ENCODE results near the gene OTOA. TPM values are rescaled to one million over a fixed set of nuclear protein-coding genes. Genes with fewer than 3 reads are reported as not detected.
"Not testable (repeated sequence)": the region's sequence is repeated elsewhere in the genome, so short reads cannot be mapped to it uniquely, and the experiment has no call there.

Gene OTOA
- total RNA-seq, 1 experiment from 2014 or later = 0.11 TPM

DNA sequence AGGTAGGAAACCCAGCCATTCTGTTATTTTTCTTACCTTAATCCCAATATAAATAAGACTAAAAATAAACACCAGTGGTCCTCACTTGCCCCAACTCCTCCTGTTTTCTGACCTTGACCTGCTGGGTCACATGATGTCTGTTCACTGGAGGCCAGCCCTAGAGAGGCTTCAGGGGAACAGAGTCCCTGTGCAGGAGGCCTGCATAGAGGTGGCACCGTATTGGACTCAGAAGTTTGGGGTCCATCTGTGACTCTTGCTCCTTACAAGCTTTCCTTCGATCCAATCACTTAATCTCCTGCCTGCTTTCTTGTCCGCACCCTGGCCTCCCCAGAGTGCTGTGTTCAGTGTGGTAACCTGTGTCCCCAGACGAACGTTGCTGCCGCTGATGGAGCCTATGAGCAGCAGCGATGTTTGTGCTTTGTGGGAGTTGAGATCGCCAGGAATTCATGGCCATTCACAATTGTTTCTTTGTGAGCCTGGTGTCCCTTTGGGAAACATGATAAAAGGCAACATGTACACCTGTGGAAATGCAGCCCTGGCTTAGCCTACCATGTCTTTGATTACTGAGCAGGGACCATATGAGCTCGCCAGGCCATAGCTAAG lies 16.1 kb upstream of the OTOA start:
- TF ChIP-seq, protein P1, sequence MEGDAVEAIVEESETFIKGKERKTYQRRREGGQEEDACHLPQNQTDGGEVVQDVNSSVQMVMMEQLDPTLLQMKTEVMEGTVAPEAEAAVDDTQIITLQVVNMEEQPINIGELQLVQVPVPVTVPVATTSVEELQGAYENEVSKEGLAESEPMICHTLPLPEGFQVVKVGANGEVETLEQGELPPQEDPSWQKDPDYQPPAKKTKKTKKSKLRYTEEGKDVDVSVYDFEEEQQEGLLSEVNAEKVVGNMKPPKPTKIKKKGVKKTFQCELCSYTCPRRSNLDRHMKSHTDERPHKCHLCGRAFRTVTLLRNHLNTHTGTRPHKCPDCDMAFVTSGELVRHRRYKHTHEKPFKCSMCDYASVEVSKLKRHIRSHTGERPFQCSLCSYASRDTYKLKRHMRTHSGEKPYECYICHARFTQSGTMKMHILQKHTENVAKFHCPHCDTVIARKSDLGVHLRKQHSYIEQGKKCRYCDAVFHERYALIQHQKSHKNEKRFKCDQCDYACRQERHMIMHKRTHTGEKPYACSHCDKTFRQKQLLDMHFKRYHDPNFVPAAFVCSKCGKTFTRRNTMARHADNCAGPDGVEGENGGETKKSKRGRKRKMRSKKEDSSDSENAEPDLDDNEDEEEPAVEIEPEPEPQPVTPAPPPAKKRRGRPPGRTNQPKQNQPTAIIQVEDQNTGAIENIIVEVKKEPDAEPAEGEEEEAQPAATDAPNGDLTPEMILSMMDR (conservative IDR thresholded peaks at IDR 0.05) = no peak
- H3K9me3 ChIP-seq (ENCODE audit: control insufficient read depth, low read depth, low read length) = no peaks in the 10 kb centered on the region
- no peak overlapping the region for H3K9ac ChIP-seq (ENCODE audit: extremely low read depth, insufficient read length, low read length)
- H2BK20ac ChIP-seq (ENCODE audit: low read depth, low read length, poor library complexity, severe bottlenecking) = no peak overlapping the region
- H2BK12ac ChIP-seq (ENCODE audit: insufficient read length, low read depth, low read length) = no peak overlapping the region
- no peak overlapping the region for H3K56ac ChIP-seq (ENCODE audit: insufficient read length, low read depth, low read length)
- H3K27me3 Mint-ChIP-seq (ENCODE audit: low read depth) = no peaks in the 10 kb centered on the region
- no peak overlapping the region for H4K91ac ChIP-seq (ENCODE audit: insufficient read length, low read depth, low read length)
- H3K4me3 Mint-ChIP-seq = no peak overlapping the region
- H3K4me1 Mint-ChIP-seq = no peaks in the 10 kb centered on the region; a peak in 1 of 4 replicates
- no peaks in the 10 kb centered on the region; a peak in 1 of 7 replicates for H3K36me3 Mint-ChIP-seq (ENCODE audit: insufficient read depth in 1 of 3, low read depth in 3 of 3)
- H4K8ac ChIP-seq (replicated peaks; ENCODE audit: insufficient read length, low read depth, low read length) = no peak overlapping the region
- peak overlapping the region in 2 of 3 experiments; percentile 85 to 88; a peak in 2 of 7 replicates for H3K27ac Mint-ChIP-seq
- no peak overlapping the region for H4K5ac ChIP-seq (ENCODE audit: insufficient read length, low read depth, low read length)
- no peak overlapping the region for H3K27ac ChIP-seq (ENCODE audit: insufficient read length, low read depth, low read length)
- H3K9me3 Mint-ChIP-seq = no peaks in the 10 kb centered on the region
- no peaks in the 10 kb centered on the region for H3K79me1 ChIP-seq (ENCODE audit: insufficient read depth, low read depth, low read length, poor library complexity, severe bottlenecking)
- H3K23ac ChIP-seq (ENCODE audit: insufficient read length, low read depth, low read length) = no peak overlapping the region
- H2AK5ac ChIP-seq (ENCODE audit: insufficient read length, low read length) = no peak overlapping the region
- H3K14ac ChIP-seq (ENCODE audit: insufficient read depth, low read length) = no peak overlapping the region
- no peak overlapping the region for H2BK120ac ChIP-seq (ENCODE audit: low read depth, low read length, poor library complexity, severe bottlenecking)
- peaks cover 1% of the 10 kb centered on the region; the same call in 1 of the 2 replicates for H3K79me2 ChIP-seq (ENCODE audit: insufficient read depth, low read length)
- H2BK15ac ChIP-seq (ENCODE audit: low read depth, low read length) = no peak overlapping the region
- H2BK5ac ChIP-seq (ENCODE audit: insufficient read length, low read length) = no peak overlapping the region
- H3K23me2 ChIP-seq (ENCODE audit: insufficient read length, low read depth, low read length, poor library complexity, severe bottlenecking) = no peaks in the 10 kb centered on the region
- H2AFZ ChIP-seq (ENCODE audit: low read length) = no peak overlapping the region
- H3K4me1 ChIP-seq (ENCODE audit: insufficient read depth, low read length) = no peaks in the 10 kb centered on the region
- H4K20me1 ChIP-seq (ENCODE audit: control insufficient read depth, insufficient read depth, insufficient read length) = no peaks in the 10 kb centered on the region
- H3K4me2 ChIP-seq (ENCODE audit: insufficient read depth, insufficient read length, low read length) = no peak overlapping the region
- WGBS (ENCODE audit: extremely low coverage, insufficient read length, low lambda C conversion rate) = no CpG with 5 or more reads among the region's 9 CpGs
- no peak overlapping the region for H3K4ac ChIP-seq (ENCODE audit: low read depth, low read length)
- no peaks in the 10 kb centered on the region for H3K27me3 ChIP-seq (ENCODE audit: insufficient read depth, low read length)
- no peak for DNase-seq
- H3T11ph ChIP-seq (ENCODE audit: low read length) = no peak overlapping the region
- no peak overlapping the region for H3K18ac ChIP-seq (ENCODE audit: insufficient read length, low read depth, low read length)

DNA sequence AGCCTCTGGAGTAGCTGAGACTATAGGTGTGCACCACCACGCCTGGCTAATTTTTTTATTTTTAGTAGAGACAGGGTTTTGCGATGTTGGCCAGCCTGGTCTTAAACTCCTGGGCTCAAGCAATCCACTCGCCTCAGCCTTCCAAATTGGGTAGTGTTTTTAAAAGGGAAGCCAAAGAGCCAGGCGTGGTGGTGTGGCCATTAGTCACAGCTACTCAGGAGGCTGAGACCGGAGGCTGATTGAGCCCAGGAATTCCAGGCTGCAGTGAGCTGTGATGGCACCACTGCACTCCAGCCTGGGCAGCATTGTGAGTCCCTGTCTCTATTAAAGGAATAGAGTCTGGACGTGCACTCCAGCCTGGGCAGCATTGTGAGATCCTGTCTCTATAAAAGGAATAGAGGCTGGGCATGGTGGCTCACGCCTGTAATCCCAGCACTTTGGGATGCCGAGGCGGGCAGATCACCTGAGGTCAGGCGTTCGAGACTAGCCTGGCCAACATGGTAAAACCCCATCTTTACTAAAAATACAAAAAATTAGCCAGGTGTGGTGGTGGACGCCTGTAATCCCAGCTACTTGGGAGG lies 13.9 kb upstream of the OTOA start:
- not testable (repeated sequence) for H2AFZ ChIP-seq (ENCODE audit: low read length); H3K4ac ChIP-seq (ENCODE audit: low read depth, low read length); H3K4me1 Mint-ChIP-seq; H3T11ph ChIP-seq (ENCODE audit: low read length); H3K79me2 ChIP-seq (ENCODE audit: insufficient read depth, low read length); H2BK5ac ChIP-seq (ENCODE audit: insufficient read length, low read length); H3K27ac Mint-ChIP-seq; H3K36me3 Mint-ChIP-seq (ENCODE audit: insufficient read depth in 1 of 3, low read depth in 3 of 3); H2BK12ac ChIP-seq (ENCODE audit: insufficient read length, low read depth, low read length); H3K9me3 Mint-ChIP-seq; H3K4me3 Mint-ChIP-seq; H3K4me1 ChIP-seq (ENCODE audit: insufficient read depth, low read length); H3K56ac ChIP-seq (ENCODE audit: insufficient read length, low read depth, low read length); H3K14ac ChIP-seq (ENCODE audit: insufficient read depth, low read length); H3K27ac ChIP-seq (ENCODE audit: insufficient read length, low read depth, low read length); DNase-seq; H4K91ac ChIP-seq (ENCODE audit: insufficient read length, low read depth, low read length); H3K9me3 ChIP-seq (ENCODE audit: control insufficient read depth, low read depth, low read length); H3K9ac ChIP-seq (ENCODE audit: extremely low read depth, insufficient read length, low read length); H3K23ac ChIP-seq (ENCODE audit: insufficient read length, low read depth, low read length); H3K79me1 ChIP-seq (ENCODE audit: insufficient read depth, low read depth, low read length, poor library complexity, severe bottlenecking); H4K8ac ChIP-seq (replicated peaks; ENCODE audit: insufficient read length, low read depth, low read length); H3K27me3 Mint-ChIP-seq (ENCODE audit: low read depth); H3K23me2 ChIP-seq (ENCODE audit: insufficient read length, low read depth, low read length, poor library complexity, severe bottlenecking); H2BK120ac ChIP-seq (ENCODE audit: low read depth, low read length, poor library complexity, severe bottlenecking); H4K5ac ChIP-seq (ENCODE audit: insufficient read length, low read depth, low read length); H2BK15ac ChIP-seq (ENCODE audit: low read depth, low read length); H3K27me3 ChIP-seq (ENCODE audit: insufficient read depth, low read length); H4K20me1 ChIP-seq (ENCODE audit: control insufficient read depth, insufficient read depth, insufficient read length); H3K4me2 ChIP-seq (ENCODE audit: insufficient read depth, insufficient read length, low read length); H2AK5ac ChIP-seq (ENCODE audit: insufficient read length, low read length); H3K18ac ChIP-seq (ENCODE audit: insufficient read length, low read depth, low read length); H2BK20ac ChIP-seq (ENCODE audit: low read depth, low read length, poor library complexity, severe bottlenecking)
- no CpG with 5 or more reads among the region's 12 CpGs for WGBS (ENCODE audit: extremely low coverage, insufficient read length, low lambda C conversion rate)

Data from H9 (cell line).